Activated CD4-positive, alpha-beta T cell treated with anti-CD3 and anti-CD28 coated beads, Interleukin-2, amount 50 U/mL, for 24 hours (primary cell): ENCODE measurements around the gene RIMBP2.

Experiments
- DNase-seq, 2 donors: peaks; one replicate each; pipeline ENCODE4 v3.0.0-alpha.2; 2020; ENCODE audit warnings: low read depth in 1 of 2, low spot score in 1 of 2

RIMBP2 gene

GRCh38 chr12:130451001-130451930, 264.8 kb downstream of the RIMBP2 start:
- no peak for DNase-seq

- no peak for DNase-seq
Observed at GRCh38 chr12:130449291-130449690, 266.8 kb downstream of the RIMBP2 start.

DNA sequence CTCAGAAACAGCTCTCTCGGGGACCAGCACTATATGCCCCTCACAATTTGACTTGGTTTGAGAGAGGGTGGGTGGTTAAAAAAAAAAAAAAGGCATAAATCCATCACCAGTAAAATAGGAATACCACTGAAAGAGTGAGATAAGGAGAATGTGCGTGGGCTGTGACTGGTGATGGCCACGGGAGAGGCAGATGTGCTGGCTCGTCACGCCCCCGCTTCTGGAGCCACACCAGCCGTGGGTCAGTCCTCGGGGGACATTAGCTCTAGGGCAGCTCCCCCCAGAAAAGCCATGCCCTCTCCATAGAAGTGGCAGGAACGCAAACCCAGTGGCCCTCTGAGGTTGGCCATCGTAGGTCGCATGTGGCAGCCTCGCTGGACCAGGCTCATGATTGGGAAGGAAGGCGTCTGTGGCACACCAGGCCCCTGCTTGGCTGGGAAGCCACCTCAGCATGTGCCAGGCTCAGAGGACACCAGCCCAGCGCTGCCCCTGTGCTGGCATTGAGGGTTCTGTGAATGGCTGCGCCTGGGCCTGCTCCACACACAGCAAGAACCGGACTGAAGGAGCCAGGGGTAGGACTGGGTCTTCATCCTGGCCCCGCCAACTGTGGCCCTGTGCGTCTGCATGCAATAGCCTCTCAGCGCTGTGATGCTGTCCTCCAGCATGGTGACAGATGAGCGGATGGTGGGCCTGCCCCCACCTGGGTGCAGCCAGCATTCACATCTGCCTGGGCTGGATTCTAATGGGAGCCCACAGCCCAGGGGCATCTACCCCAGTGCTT, 267.9 kb downstream of the RIMBP2 start:
- no peak for DNase-seq

- DNase-seq: no peak
Observed at GRCh38 chr12:130447655-130447965, 268.5 kb downstream of the RIMBP2 start.

DNA sequence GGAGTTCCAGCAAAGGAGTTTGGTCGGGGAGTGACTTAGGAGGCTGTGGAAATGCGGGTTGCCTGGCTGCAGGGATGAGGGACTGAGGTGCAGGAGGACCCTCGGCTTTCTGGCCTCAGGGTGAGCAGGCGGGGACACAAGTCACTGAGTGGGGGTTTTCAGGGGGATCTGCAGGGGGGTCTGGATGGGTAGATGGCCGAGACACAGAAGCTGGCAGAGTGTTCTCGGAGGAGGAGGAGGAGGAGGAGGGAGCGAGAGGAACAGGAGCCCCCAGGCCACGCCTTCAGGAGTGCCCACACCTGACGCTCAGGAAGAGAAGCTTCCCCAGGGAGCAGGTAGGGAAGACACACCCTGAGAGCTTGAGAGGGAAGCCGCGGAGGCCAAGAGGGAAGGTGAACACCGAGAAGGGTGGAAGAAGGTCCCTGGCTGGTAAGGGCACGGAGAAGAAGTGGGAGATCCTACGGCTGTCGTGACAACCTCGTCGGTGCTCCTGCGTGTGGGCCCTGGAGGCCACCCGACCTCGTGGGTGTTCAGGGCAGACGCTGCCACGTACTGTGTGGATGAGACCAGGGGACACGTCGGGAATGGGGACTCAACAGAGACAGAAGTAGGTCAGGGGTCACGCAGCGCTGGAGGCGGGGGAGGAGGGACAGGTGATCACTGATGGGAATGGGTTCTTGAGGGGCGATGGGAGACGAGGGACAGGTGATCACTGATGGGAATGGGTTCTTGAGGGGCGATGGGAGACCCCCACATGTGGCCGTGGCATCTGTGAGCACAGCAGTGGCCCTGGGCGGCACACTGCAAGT, 269.0 kb downstream of the RIMBP2 start:
- no peak for DNase-seq

- DNase-seq: no peak
Observed at GRCh38 chr12:130444986-130445385, 271.1 kb downstream of the RIMBP2 start.

GRCh38 chr12:130444061-130444460, 272.0 kb downstream of the RIMBP2 start:
- no peak for DNase-seq

DNA sequence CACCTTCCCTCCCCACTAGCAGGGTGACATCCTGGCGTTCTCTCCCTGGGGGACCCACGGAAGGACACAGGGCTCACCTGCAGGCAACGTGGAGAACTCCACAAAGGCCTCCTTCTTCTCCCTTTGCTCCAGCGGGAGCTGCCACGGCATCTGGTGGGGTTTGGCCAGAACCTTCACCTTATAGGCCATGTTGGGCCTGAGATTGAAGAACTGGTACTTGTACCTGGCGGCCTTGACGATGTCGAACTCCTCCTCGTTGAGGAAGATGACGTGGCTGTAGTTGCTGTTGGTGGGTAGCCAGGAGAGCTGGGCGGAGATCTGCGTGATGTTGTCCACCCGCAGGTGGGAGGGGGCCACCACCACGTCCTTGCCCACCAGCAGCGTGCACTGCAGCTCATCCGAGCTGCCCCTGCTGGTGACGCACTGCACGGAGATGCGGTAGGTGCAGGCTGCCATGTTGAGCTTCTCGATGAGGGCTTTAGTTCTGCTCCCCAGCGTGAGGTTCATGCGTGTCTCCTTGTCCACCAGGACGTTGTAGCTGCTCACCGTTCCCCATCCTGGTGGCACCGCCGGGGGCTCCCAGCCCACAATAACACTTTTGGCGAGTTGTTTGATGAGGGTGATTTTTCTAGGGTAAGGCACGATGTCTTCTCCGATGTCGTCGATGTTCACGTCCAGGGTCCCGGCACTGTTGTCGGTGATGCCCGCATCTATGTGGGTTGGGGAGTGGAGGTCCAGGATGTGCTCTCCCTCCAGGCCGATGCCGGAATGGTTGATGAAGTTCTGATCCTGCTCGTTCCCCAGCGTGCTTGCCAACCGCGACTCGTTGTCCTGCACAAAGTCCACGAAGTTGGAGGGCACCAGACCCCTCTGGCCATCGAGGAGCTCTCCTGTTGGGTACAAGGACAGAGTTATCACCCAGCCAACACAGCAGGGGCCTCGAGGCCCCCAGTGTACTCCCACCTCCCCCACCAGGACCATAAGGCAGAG, 274.0 kb downstream of the RIMBP2 start:
- no peak for DNase-seq

DNA sequence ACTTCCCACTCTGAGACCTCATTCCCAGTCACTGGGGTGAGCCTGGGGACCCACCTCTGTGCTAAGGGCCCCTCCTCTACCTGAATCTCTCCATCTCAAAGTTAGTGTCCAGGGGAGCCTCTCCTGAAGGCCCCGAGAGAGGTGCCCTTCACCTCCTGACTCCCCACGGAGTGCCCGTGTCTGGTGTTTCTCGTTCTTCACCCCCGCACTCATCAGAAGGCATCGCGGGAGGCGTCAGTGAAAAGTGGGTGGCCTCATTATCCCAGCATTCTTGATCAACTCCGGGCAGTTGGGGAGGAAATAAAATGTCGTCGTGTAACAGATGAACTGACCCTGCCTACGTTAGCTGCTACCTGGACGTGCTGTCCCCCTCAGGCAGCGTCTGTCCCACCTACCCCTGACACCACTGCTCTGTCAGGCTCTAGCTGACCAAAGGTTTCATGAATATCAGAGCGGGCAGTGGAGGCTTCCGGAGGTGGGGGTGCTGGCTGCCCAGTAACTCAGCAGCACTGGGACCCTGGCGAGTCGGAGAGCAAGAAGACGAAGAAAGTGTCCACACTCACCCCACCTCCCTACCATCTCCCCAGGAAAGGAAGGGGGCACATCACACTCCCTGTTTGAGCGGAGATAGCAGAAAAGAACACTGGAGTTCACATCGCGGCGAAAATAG, 275.6 kb downstream of the RIMBP2 start:
- DNase-seq: no peak

GRCh38 chr12:130439250-130439649, 276.8 kb downstream of the RIMBP2 start:
- no peak for DNase-seq

GRCh38 chr12:130438711-130439110, 277.4 kb downstream of the RIMBP2 start:
- DNase-seq: no peak

DNA sequence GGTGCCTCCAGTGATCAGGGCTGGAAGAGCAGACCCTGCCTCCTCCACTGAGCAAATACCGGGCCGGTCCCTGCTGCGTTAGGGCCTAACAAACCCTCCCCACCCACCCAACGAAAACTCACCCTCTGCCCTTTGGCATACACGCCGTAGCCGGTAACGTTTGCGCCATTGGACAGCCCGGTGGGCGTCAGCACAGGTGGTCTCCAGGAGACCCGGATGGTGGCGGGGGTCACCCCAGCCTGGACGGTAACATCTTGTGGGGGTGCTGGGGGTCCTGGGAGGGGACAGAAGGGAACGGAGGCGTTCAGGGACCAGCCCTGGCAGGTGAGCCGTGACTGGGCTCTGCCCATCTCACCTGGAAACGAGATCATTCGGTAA, 277.9 kb downstream of the RIMBP2 start:
- DNase-seq: no peak

GRCh38 chr12:130437555-130438242, 278.4 kb downstream of the RIMBP2 start:
- no peak for DNase-seq

- no peak for DNase-seq
Observed at GRCh38 chr12:130436741-130437501, 279.2 kb downstream of the RIMBP2 start.

DNA sequence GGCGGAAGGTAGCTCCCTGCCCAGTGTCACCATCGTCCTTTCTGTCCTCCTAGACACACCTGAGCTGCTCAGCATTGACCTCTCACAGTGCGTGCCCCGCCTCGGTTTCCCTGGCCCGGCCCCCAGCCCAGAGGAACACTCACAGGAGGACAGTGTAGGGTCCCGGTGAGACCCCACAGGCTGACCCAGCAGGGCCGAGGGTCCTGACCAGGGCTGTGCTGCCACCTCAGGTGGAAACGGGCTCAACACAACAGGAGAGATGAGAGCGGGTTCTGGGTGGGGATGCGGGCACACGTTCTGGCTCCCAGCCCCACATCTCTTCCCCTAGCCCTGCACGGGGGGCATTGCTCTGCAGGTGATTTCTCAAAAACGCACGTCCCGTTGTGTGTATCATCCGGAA, 280.3 kb downstream of the RIMBP2 start:
- DNase-seq: no peak

DNA sequence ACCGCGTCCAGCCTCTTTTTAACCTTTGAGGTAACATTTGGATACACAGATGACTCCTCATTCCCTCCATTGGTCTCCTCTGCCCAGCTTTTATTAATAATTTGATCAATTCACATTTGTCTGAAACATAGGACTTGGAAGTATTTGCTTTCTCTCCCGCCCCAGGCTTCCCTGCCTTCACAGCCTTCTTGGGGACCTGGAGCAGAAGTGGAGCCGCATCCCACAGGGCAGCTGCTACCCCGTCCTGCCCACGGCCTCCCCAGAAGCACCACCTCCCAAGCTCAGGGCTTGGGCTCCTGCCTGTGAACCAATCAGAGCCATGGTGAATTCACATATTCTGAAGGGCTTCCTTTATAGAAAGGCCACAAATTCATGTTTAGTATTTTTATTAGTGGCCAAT, 280.8 kb downstream of the RIMBP2 start:
- no peak for DNase-seq

GRCh38 chr12:130434560-130434959, 281.5 kb downstream of the RIMBP2 start:
- no peak for DNase-seq

GRCh38 chr12:130433834-130434233, 282.3 kb downstream of the RIMBP2 start:
- DNase-seq: no peak

- DNase-seq: no peak
Observed at GRCh38 chr12:130433411-130433810, 282.7 kb downstream of the RIMBP2 start.
